K562 (cell line): ENCODE data around the gene ITGAX. TPM values are rescaled to one million over a fixed set of nuclear protein-coding genes. Genes with fewer than 3 reads are reported as not detected.

Source experiments
- ATAC-seq: fragments of 200-7000 bp; cut with Tn5 transposase; 3 replicates; pipeline ENCODE4 v1.9.1; 2020; ENCODE audit warnings: moderate library complexity
- BruUV-seq: library from RNA; stranded (reverse); fragments of 400-500 nt; replicated peaks from 2 replicates; lab custom pipeline; 2021; lab: Mats Ljungman, UMichigan
- CTCF ChIA-PET: fragments of 300-600 bp; formaldehyde crosslinking; extraction: SDS; loops from one replicate; lab custom pipeline; 2021; ENCODE audit warnings: low intra/inter-chr PET ratio; lab: Yijun Ruan, JAX
- POLR2A ChIA-PET: fragments of 300-600, 350-650 bp; sonication (Branson Sonifier 250); formaldehyde crosslinking; extraction: SDS; loops from one replicate; lab custom pipeline; 2021; ENCODE audit warnings: antibody characterized with exemption, inconsistent platforms; lab: Yijun Ruan, JAX
- DNase-seq, 4 experiments: peaks; one replicate each; pipeline versions ENCODE4 v3.0.0 to v3.0.0-alpha.2; 2011 to 2018; ENCODE audit warnings: low spot score in 3 of 4, mixed read lengths in 3 of 4; ENCODE audit errors: extremely low read depth in 1 of 4
- FAIRE-seq: peaks from 2 replicates; lab custom pipeline; 2011; peaks lifted over from hg19 to GRCh38; lab: Jason Lieb, UNC
- H2AFZ ChIP-seq: 2 replicates; pipeline ENCODE4 v1.6.0; 2011; ENCODE audit warnings: low read depth, low read length, control low read depth, inconsistent platforms
- H3K27ac ChIP-seq: fragments of 200-600 bp; 3 replicates; pipeline ENCODE4 v1.8.0; 2011; ENCODE audit warnings: low read depth, mild to moderate bottlenecking, control low read depth, inconsistent platforms, low read length, moderate library complexity, mixed read lengths; ENCODE audit errors: extremely low read depth
- H3K27me3 ChIP-seq, 2 experiments: fragments of 300-600 bp in 1 of 2; 2 replicates in 1 of 2; 3 replicates in 1 of 2; pipeline versions ENCODE4 v1.6.0 to v1.8.0; 2011; ENCODE audit warnings: inconsistent platforms in 2 of 2, low read length in 2 of 2, mild to moderate bottlenecking in 1 of 2, mixed read lengths in 1 of 2, moderate library complexity in 1 of 2; ENCODE audit not compliant: control insufficient read depth in 2 of 2, insufficient read depth in 2 of 2
- H3K36me3 ChIP-seq: fragments of 300-600 bp; 3 replicates; pipeline ENCODE4 v1.8.0; 2011; ENCODE audit warnings: mild to moderate bottlenecking, low read length, inconsistent platforms; ENCODE audit not compliant: control insufficient read depth, insufficient read depth
- H3K4me1 ChIP-seq, 2 experiments: fragments of 200-600 bp in 1 of 2; replicated peaks in 1 of 2; 2 replicates in 1 of 2; 3 replicates in 1 of 2; pipeline versions ENCODE4 v1.5.1 to v1.8.0; 2011; ENCODE audit warnings: inconsistent platforms in 2 of 2, low read length in 2 of 2, mild to moderate bottlenecking in 1 of 2, mixed read lengths in 1 of 2, moderate library complexity in 1 of 2; ENCODE audit not compliant: control insufficient read depth in 2 of 2, insufficient read depth in 2 of 2
- H3K4me2 ChIP-seq: 2 replicates; pipeline ENCODE4 v1.6.1; 2011; ENCODE audit warnings: low read length, control low read depth, inconsistent platforms, mixed read lengths; ENCODE audit not compliant: insufficient read depth
- H3K4me3 ChIP-seq: fragments of 200-600 bp; sonication (generic), shearing (Covaris generic); 2 replicates; pipeline ENCODE4 v1.5.1; 2016; ENCODE audit warnings: control low read depth, inconsistent platforms
- H3K79me2 ChIP-seq: fragments of 200-600 bp; 3 replicates; pipeline ENCODE4 v1.8.0; 2011; ENCODE audit warnings: low read length, inconsistent platforms; ENCODE audit not compliant: control insufficient read depth, insufficient read depth
- H3K9ac ChIP-seq, 2 experiments: 2 replicates each; pipeline versions ENCODE4 v1.6.0 to v1.6.1; 2011; ENCODE audit warnings: low read depth in 2 of 2, low read length in 2 of 2, control low read depth in 1 of 2, inconsistent platforms in 1 of 2, mild to moderate bottlenecking in 1 of 2, mixed read lengths in 1 of 2; ENCODE audit not compliant: insufficient read depth in 1 of 2
- H3K9me1 ChIP-seq: one replicate; pipeline ENCODE4 v1.6.0; 2011; ENCODE audit warnings: inconsistent platforms, mild to moderate bottlenecking, low read length, moderate library complexity; ENCODE audit not compliant: control insufficient read depth, insufficient read depth
- H3K9me3 ChIP-seq: replicated peaks from 2 replicates; pipeline ENCODE4 v1.5.1; 2011; ENCODE audit warnings: low read depth, low read length, inconsistent platforms; ENCODE audit not compliant: control insufficient read depth, insufficient read depth
- H4K20me1 ChIP-seq: replicated peaks from 2 replicates; pipeline ENCODE4 v1.6.1; 2011; ENCODE audit warnings: low read length, inconsistent platforms, mixed read lengths; ENCODE audit not compliant: control insufficient read depth, insufficient read depth
- JUND ChIP-seq, 2 experiments: IDR thresholded peaks; 2 replicates in 1 of 2; 3 replicates in 1 of 2; pipeline ENCODE4 v1.6.1; 2011; ENCODE audit warnings: borderline replicate concordance in 2 of 2, low read depth in 2 of 2, low read length in 2 of 2, improper control_type of control experiment in 1 of 2, missing biosample characterization in 1 of 2, missing genetic modification characterization in 1 of 2, missing genetic modification reagents in 1 of 2
- NFE2 ChIP-seq: IDR thresholded peaks from 2 replicates; pipeline ENCODE4 v1.6.1; 2014; ENCODE audit warnings: antibody characterized with exemption, low read depth
- POLR2AphosphoS5 ChIP-seq: IDR thresholded peaks from 2 replicates; pipeline ENCODE4 v1.6.1; 2011; ENCODE audit warnings: mild to moderate bottlenecking, low read depth, low read length, moderate library complexity; ENCODE audit not compliant: control insufficient read depth, insufficient read depth
- PURB ChIP-seq: sonication (generic); formaldehyde crosslinking; IDR thresholded peaks from 2 replicates; pipeline ENCODE4 v1.9.0; 2021; ENCODE audit warnings: low read depth, mild to moderate bottlenecking, missing genetic modification reagents
- SMC3 ChIP-seq: conservative IDR thresholded peaks from 2 replicates; pipeline ENCODE4 v1.6.1; 2011; ENCODE audit warnings: low read depth, low read length, improper control_type of control experiment; ENCODE audit not compliant: insufficient read depth
- ZNF766 ChIP-seq: fragments of 200-800 bp; sonication (Bioruptor generic); conservative IDR thresholded peaks from 2 replicates; pipeline ENCODE4 v1.6.1; 2016; ENCODE audit warnings: missing genetic modification characterization, missing compliant biosample characterization
- WGBS: fragments of 100-300 bp; shearing (Covaris generic); methylation state at CpG from one replicate; pipeline ENCODE4 v1.1.6; 2016; ENCODE audit warnings: low coverage, mixed read lengths; ENCODE audit not compliant: insufficient coverage; ENCODE audit errors: missing lambda C conversion rate; 5-methylcytosine and 5-hydroxymethylcytosine counted together
- in situ Hi-C: fragments of 300-500 bp; cut with MboI; formaldehyde crosslinking; loops from 4 replicates; pipeline ENCODE4 v1.15.0; 2018; ENCODE audit warnings: inconsistent platforms, mixed read lengths
- intact Hi-C: fragments of 100-400 bp; cut with micrococcal nuclease; formaldehyde crosslinking; loops from 2 replicates; pipeline ENCODE4 v1.14.2; 2022
- polyA plus RNA-seq, 8 experiments: library from polyadenylated mRNA; depleted of rRNA in 4 of 8; stranded (reverse) in 5 of 8; unstranded in 3 of 8; fragments of >200 nt; fragmentation: Nextera tagmentation in 2 of 8; fragmentation: Illumina TruSeq in 1 of 8; extraction: Ambion mirVana in 2 of 8; extraction: Trizol in 1 of 8; gene quantifications; 2 replicates each; pipeline versions ENCODE4 v1.2.1 to v1.2.3, GENCODE V29; 2011 to 2014; ENCODE audit warnings: inconsistent platforms in 1 of 8, missing spikeins in 1 of 8
- total RNA-seq, 7 experiments: library from RNA; depleted of rRNA in 6 of 7; stranded (reverse); fragments of >200 nt in 6 of 7; fragmentation: Illumina TruSeq in 2 of 7; extraction: Trizol in 2 of 7; gene quantifications; 2 replicates each; pipeline versions ENCODE4 v1.2.1 to v1.2.3, GENCODE V29; 2011 to 2021; ENCODE audit warnings: low replicate concordance in 1 of 7
- TF ChIP-seq, protein P1 (sequence below), 2 experiments: fragments of 250-450 bp in 1 of 2; fragments of 450-650 bp in 1 of 2; sonication (Bioruptor Pico) in 1 of 2; IDR thresholded peaks; 2 replicates each; pipeline versions ENCODE4 v1.6.1 to v1.8.0; 2016 to 2021; ENCODE audit warnings: mild to moderate bottlenecking in 2 of 2, moderate library complexity in 2 of 2, missing compliant biosample characterization in 1 of 2, missing genetic modification characterization in 1 of 2
- TF ChIP-seq, protein P2 (sequence below), 2 experiments: IDR thresholded peaks in 1 of 2; conservative IDR thresholded peaks in 1 of 2; 2 replicates each; pipeline ENCODE4 v1.6.1; 2016; ENCODE audit warnings: low read depth in 2 of 2, mild to moderate bottlenecking in 1 of 2, missing compliant biosample characterization in 1 of 2, missing genetic modification characterization in 1 of 2, moderate library complexity in 1 of 2
- TF ChIP-seq, protein P3 (sequence below): fragments of 450-650 bp; IDR thresholded peaks from 2 replicates; pipeline ENCODE4 v1.6.1; 2018; ENCODE audit not compliant: partially characterized antibody

The ITGAX gene
- total and polyA plus RNA-seq, 9 of the 15 experiments (the other 6 are each of a cell fraction or from before 2014, with no cell fraction given), result 0.03 to 0.58 (median 0.14) TPM

DNA sequence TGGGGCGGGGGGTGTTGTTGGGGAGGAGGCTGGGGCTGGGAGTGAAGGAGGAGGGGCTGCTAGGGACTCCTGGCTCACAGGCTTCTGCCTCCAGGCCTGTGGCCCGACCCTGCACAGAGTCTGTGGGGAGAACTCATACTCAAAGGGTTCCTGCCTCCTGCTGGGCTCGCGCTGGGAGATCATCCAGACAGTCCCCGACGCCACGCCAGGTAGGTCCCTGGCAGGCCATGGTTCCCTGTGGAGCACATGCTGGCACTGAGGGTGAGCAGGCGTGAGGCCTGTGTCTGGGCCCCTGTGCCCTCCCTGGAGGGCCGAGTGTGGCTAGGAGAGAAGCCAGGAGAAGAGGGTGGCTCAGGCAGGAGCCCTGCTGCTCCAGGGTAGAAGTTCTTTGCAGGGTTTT is 42.7 kb downstream of the ITGAX start (continued):
- TF ChIP-seq, protein P1, sequence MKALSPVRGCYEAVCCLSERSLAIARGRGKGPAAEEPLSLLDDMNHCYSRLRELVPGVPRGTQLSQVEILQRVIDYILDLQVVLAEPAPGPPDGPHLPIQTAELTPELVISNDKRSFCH (CRISPR knock-in tag; IDR thresholded peaks at IDR 0.05), result no peak
- TF ChIP-seq, protein P1 (tag; IDR thresholded peaks at IDR 0.05), result no peak
- TF ChIP-seq JUND (IDR thresholded peaks at IDR 0.05; ENCODE audit: borderline replicate concordance, low read depth, low read length) (no peak), JUND (tag; IDR thresholded peaks at IDR 0.05; ENCODE audit: borderline replicate concordance, low read depth, low read length) (no peak)
- TF ChIP-seq, all 486 proteins: peak for 0

DNA sequence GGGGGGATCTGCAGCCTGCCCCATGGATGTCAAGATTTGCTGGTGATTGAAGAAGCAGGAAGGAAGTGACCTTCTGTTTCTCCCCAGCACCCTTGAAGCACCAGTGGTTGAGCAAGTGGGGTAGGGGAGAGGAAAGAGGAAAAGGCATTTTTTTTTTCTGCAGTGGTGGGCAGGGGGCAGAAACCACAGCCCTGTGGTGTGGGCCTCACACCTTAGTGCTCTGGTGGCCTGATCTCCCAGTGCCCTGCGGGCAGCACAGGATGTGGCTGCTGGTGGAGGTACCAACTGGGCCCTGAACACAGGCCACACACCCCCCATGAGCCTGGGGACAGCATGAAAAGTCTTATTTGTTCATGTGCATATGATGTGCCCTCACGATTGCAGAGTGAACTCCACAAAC is 45.2 kb downstream of the ITGAX start:
- Histone ChIP-seq H3K4me1 (peaks cover 3 to 17% of the 10 kb centered on the region in 2 experiments; a peak in 2 of 5 replicates), H3K9me3 (no peaks in the 10 kb centered on the region), H3K36me3 (no peaks in the 10 kb centered on the region), H3K4me2 (no peak overlapping the region), H3K9me1 (no peaks in the 10 kb centered on the region), H2AFZ (no peak overlapping the region), H3K79me2 (peaks cover 4% of the 10 kb centered on the region; the same call in 2 of the 3 replicates), H3K4me3 (no peak overlapping the region), H4K20me1 (no peaks in the 10 kb centered on the region), H3K27me3 (no peaks in the 10 kb centered on the region), H3K9ac (no peak overlapping the region), H3K27ac (no peak overlapping the region)
- in situ Hi-C loops (no loop called here), intact Hi-C loops (loop anchor here (5.0 kb wide), 1 partner anchor 52 kb away; no protein-coding TSS in a partner anchor)
- FAIRE-seq (no peak), DNase-seq (no peak), ATAC-seq (no peak)
- POLR2A ChIA-PET, result interaction anchor here (1.0 kb wide), 1 partner anchor 10 kb away, joined by 3 read pairs; no protein-coding TSS in a partner anchor
- CTCF ChIA-PET, result no interaction called here
- no TSS peak for BruUV-seq
- WGBS, result 14% methylated on average over 2 of the region's 2 CpGs
- TF ChIP-seq PURB (CRISPR knock-in tag) (no peak), ZNF766 (CRISPR knock-in tag) (no peak), SMC3 (no peak), POLR2AphosphoS5 (no peak), NFE2 (no peak)
- TF ChIP-seq, protein P2, sequence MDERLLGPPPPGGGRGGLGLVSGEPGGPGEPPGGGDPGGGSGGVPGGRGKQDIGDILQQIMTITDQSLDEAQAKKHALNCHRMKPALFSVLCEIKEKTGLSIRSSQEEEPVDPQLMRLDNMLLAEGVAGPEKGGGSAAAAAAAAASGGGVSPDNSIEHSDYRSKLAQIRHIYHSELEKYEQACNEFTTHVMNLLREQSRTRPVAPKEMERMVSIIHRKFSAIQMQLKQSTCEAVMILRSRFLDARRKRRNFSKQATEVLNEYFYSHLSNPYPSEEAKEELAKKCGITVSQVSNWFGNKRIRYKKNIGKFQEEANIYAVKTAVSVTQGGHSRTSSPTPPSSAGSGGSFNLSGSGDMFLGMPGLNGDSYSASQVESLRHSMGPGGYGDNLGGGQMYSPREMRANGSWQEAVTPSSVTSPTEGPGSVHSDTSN (CRISPR knock-in tag; IDR thresholded peaks at IDR 0.05; ENCODE audit: low read depth), result no peak
- TF ChIP-seq, protein P2 (tag; conservative IDR thresholded peaks at IDR 0.05; ENCODE audit: low read depth), result no peak
- TF ChIP-seq, protein P3, sequence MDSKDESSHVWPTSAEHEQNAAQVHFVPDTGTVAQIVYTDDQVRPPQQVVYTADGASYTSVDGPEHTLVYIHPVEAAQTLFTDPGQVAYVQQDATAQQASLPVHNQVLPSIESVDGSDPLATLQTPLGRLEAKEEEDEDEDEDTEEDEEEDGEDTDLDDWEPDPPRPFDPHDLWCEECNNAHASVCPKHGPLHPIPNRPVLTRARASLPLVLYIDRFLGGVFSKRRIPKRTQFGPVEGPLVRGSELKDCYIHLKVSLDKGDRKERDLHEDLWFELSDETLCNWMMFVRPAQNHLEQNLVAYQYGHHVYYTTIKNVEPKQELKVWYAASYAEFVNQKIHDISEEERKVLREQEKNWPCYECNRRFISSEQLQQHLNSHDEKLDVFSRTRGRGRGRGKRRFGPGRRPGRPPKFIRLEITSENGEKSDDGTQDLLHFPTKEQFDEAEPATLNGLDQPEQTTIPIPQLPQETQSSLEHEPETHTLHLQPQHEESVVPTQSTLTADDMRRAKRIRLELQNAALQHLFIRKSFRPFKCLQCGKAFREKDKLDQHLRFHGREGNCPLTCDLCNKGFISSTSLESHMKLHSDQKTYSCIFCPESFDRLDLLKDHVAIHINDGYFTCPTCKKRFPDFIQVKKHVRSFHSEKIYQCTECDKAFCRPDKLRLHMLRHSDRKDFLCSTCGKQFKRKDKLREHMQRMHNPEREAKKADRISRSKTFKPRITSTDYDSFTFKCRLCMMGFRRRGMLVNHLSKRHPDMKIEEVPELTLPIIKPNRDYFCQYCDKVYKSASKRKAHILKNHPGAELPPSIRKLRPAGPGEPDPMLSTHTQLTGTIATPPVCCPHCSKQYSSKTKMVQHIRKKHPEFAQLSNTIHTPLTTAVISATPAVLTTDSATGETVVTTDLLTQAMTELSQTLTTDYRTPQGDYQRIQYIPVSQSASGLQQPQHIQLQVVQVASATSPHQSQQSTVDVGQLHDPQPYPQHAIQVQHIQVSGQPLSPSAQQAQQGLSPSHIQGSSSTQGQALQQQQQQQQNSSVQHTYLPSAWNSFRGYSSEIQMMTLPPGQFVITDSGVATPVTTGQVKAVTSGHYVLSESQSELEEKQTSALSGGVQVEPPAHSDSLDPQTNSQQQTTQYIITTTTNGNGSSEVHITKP, result no peak
